Panc1 (cell line): ENCODE measurements around the gene NCAM2. TPM values are rescaled to one million over a fixed set of nuclear protein-coding genes. Genes with fewer than 3 reads are reported as not detected.
"Not testable (repeated sequence)": the region's sequence is repeated elsewhere in the genome, so short reads cannot be mapped to it uniquely, and the experiment has no call there.

Experiments
- ATAC-seq: fragments of 200-7000 bp; cut with Tn5 transposase; 2 replicates; pipeline ENCODE4 v1.9.1; 2020; ENCODE audit warnings: mild to moderate bottlenecking, moderate library complexity
- BruUV-seq: library from RNA; stranded (reverse); fragments of 400-500 nt; replicated peaks from 2 replicates; lab custom pipeline; 2021; lab: Mats Ljungman, UMichigan
- CTCF ChIA-PET: fragments of 300-600 bp; sonication (Branson Sonifier 250); formaldehyde crosslinking; loops from one replicate; lab custom pipeline; 2022; ENCODE audit warnings: antibody characterized with exemption; lab: Charles Lee
- POLR2A ChIA-PET: fragments of 300-600 bp; sonication (Branson Sonifier 250); formaldehyde crosslinking; loops from one replicate; lab custom pipeline; 2022; ENCODE audit warnings: antibody characterized with exemption; lab: Charles Lee
- DNase-seq: peaks from one replicate; pipeline ENCODE4 v3.0.0-alpha.2; 2010; ENCODE audit warnings: low read depth, low spot score
- H3K27ac ChIP-seq: 2 replicates; pipeline ENCODE4 v1.5.1; 2011; ENCODE audit warnings: mild to moderate bottlenecking, low read length, inconsistent platforms
- H3K27me3 ChIP-seq: fragments of 200-500 bp; sonication (Bioruptor generic); 2 replicates; pipeline ENCODE4 v1.6.0; 2014; ENCODE audit warnings: low read length, inconsistent platforms; ENCODE audit not compliant: control insufficient read depth, insufficient read depth
- H3K36me3 ChIP-seq: fragments of 200-500 bp; sonication (Bioruptor generic); 2 replicates; pipeline ENCODE4 v1.5.1; 2014; ENCODE audit warnings: inconsistent platforms, mild to moderate bottlenecking, low read length, moderate library complexity; ENCODE audit not compliant: control insufficient read depth, insufficient read depth
- H3K4me1 ChIP-seq: 2 replicates; pipeline ENCODE4 v1.5.1; 2011; ENCODE audit warnings: inconsistent platforms, mild to moderate bottlenecking, low read length, moderate library complexity; ENCODE audit not compliant: control insufficient read depth, insufficient read depth
- H3K4me3 ChIP-seq, 2 experiments: 2 replicates each; pipeline ENCODE4 v1.5.1; 2011 to 2012; ENCODE audit warnings: low read depth in 2 of 2, low read length in 2 of 2, mild to moderate bottlenecking in 2 of 2, inconsistent platforms in 1 of 2, moderate library complexity in 1 of 2
- H3K9me3 ChIP-seq: fragments of 200-500 bp; sonication (Bioruptor generic); 2 replicates; pipeline ENCODE4 v1.5.1; 2014; ENCODE audit warnings: low read depth, mild to moderate bottlenecking, inconsistent platforms, low read length, moderate library complexity; ENCODE audit not compliant: control insufficient read depth, insufficient read depth
- POLR2AphosphoS5 ChIP-seq: IDR thresholded peaks from 2 replicates; pipeline ENCODE4 v1.6.1; 2012; ENCODE audit warnings: mild to moderate bottlenecking, low read depth, low read length, moderate library complexity
- SIN3A ChIP-seq: IDR thresholded peaks from 2 replicates; pipeline ENCODE4 v1.6.1; 2012; ENCODE audit warnings: low read depth, mild to moderate bottlenecking, low read length, moderate library complexity, borderline replicate concordance; ENCODE audit not compliant: insufficient read depth
- TCF7L2 ChIP-seq: IDR thresholded peaks from 2 replicates; pipeline ENCODE4 v1.6.1; 2011; ENCODE audit warnings: mild to moderate bottlenecking, low read depth, low read length, inconsistent platforms
- in situ Hi-C: cut with HindIII; loops from 2 replicates; pipeline ENCODE4 v1.10.0; 2016; ENCODE audit warnings: low sequenced_read_pairs, low pct_unique_long_range_greater_than_20kb
- intact Hi-C: fragments of 100-400 bp; cut with micrococcal nuclease; formaldehyde crosslinking; loops from one replicate; pipeline ENCODE4 v1.10.0; 2022; ENCODE audit not compliant: unreplicated experiment
- total RNA-seq: library from RNA; stranded (reverse); gene quantifications from one replicate; pipeline ENCODE4 v1.2.1, GENCODE V29; 2021; ENCODE audit not compliant: unreplicated experiment
- TF ChIP-seq, protein P1 (sequence below): fragments of 450-650 bp; IDR thresholded peaks from 2 replicates; pipeline ENCODE4 v1.5.1; 2017; ENCODE audit warnings: mild to moderate bottlenecking
- TF ChIP-seq, protein P2 (sequence below), 2 experiments: IDR thresholded peaks; 2 replicates each; pipeline ENCODE4 v1.6.1; 2011 to 2012; ENCODE audit warnings: low read depth in 2 of 2, control low read depth in 1 of 2, low read length in 1 of 2, mild to moderate bottlenecking in 1 of 2, moderate library complexity in 1 of 2; ENCODE audit not compliant: insufficient read depth in 1 of 2

The NCAM2 gene
- total RNA-seq, 1 experiment from 2014 or later = 2.2 TPM

DNA sequence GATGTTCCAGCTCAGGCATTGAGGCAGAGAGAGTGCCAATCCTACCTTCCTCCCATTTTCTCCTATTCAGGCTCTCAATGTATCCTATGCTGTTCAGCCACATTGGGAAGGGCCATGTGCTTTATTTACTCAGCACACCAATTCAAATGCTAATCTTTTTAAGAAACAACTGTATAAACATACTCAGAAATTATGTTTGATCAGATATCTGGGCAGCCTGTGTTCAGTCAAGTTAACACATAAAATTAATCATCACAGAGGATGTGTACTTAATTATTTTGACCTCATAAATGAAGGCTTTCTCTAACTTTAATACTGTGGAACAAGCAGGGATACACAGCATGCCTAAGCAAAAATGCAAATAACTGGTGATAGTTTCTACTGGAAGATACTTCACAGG, 149.8 kb downstream of the NCAM2 start:
- ATAC-seq (no peak), DNase-seq (no peak)
- TF ChIP-seq POLR2AphosphoS5 = no peak
- TF ChIP-seq, protein P1, sequence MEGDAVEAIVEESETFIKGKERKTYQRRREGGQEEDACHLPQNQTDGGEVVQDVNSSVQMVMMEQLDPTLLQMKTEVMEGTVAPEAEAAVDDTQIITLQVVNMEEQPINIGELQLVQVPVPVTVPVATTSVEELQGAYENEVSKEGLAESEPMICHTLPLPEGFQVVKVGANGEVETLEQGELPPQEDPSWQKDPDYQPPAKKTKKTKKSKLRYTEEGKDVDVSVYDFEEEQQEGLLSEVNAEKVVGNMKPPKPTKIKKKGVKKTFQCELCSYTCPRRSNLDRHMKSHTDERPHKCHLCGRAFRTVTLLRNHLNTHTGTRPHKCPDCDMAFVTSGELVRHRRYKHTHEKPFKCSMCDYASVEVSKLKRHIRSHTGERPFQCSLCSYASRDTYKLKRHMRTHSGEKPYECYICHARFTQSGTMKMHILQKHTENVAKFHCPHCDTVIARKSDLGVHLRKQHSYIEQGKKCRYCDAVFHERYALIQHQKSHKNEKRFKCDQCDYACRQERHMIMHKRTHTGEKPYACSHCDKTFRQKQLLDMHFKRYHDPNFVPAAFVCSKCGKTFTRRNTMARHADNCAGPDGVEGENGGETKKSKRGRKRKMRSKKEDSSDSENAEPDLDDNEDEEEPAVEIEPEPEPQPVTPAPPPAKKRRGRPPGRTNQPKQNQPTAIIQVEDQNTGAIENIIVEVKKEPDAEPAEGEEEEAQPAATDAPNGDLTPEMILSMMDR = no peak
- TF ChIP-seq TCF7L2 = no peak
- TF ChIP-seq SIN3A = no peak
- TF ChIP-seq, protein P2, sequence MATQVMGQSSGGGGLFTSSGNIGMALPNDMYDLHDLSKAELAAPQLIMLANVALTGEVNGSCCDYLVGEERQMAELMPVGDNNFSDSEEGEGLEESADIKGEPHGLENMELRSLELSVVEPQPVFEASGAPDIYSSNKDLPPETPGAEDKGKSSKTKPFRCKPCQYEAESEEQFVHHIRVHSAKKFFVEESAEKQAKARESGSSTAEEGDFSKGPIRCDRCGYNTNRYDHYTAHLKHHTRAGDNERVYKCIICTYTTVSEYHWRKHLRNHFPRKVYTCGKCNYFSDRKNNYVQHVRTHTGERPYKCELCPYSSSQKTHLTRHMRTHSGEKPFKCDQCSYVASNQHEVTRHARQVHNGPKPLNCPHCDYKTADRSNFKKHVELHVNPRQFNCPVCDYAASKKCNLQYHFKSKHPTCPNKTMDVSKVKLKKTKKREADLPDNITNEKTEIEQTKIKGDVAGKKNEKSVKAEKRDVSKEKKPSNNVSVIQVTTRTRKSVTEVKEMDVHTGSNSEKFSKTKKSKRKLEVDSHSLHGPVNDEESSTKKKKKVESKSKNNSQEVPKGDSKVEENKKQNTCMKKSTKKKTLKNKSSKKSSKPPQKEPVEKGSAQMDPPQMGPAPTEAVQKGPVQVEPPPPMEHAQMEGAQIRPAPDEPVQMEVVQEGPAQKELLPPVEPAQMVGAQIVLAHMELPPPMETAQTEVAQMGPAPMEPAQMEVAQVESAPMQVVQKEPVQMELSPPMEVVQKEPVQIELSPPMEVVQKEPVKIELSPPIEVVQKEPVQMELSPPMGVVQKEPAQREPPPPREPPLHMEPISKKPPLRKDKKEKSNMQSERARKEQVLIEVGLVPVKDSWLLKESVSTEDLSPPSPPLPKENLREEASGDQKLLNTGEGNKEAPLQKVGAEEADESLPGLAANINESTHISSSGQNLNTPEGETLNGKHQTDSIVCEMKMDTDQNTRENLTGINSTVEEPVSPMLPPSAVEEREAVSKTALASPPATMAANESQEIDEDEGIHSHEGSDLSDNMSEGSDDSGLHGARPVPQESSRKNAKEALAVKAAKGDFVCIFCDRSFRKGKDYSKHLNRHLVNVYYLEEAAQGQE (IDR thresholded peaks at IDR 0.05; ENCODE audit: insufficient read depth in 1 of 2, low read depth in 2 of 2, low read length in 1 of 2) = no peak
- ChIA-PET CTCF (no interaction called here), POLR2A (no interaction called here)
- intact Hi-C loops = no loop called here
- Histone ChIP-seq H3K4me3 (no peak overlapping the region), H3K27ac (no peak overlapping the region), H3K36me3 (no peaks in the 10 kb centered on the region), H3K9me3 (no peaks in the 10 kb centered on the region), H3K4me1 (no peaks in the 10 kb centered on the region), H3K27me3 (no peaks in the 10 kb centered on the region)
- BruUV-seq = no TSS peak
- in situ Hi-C loops = no loop called here

DNA sequence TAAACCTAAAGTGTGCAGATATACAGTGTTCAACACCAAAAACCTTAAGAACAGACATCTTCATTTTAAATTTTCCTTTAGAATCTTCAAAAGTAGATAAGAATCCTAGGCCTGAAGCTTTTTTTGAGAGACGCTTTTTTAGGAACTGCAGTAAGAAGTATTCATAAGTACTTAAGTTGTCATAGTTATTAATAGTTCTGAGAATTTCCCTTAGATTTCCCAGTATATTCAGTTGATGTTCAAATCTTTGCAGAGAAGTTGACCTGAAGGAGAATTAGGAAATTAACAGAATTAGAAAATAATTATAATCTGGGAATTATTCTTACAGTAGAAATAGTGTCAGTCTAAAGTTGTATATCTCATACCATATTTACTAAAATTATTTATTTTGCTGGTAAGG, 150.3 kb downstream of the NCAM2 start:
- TF ChIP-seq TCF7L2 (no peak), POLR2AphosphoS5 (no peak), SIN3A (no peak)
- TF ChIP-seq, protein P2 (IDR thresholded peaks at IDR 0.05; ENCODE audit: insufficient read depth in 1 of 2, low read depth in 2 of 2, low read length in 1 of 2) = no peak
- TF ChIP-seq, protein P1 = no peak
- Histone ChIP-seq H3K4me1 (no peaks in the 10 kb centered on the region), H3K9me3 (no peaks in the 10 kb centered on the region), H3K27me3 (no peaks in the 10 kb centered on the region), H3K27ac (no peak overlapping the region), H3K4me3 (no peak overlapping the region), H3K36me3 (no peaks in the 10 kb centered on the region)
- ChIA-PET POLR2A (no interaction called here), CTCF (no interaction called here)
- no peak for ATAC-seq
- intact Hi-C loops = no loop called here
- no TSS peak for BruUV-seq
- DNase-seq = no peak
- in situ Hi-C loops = no loop called here

DNA sequence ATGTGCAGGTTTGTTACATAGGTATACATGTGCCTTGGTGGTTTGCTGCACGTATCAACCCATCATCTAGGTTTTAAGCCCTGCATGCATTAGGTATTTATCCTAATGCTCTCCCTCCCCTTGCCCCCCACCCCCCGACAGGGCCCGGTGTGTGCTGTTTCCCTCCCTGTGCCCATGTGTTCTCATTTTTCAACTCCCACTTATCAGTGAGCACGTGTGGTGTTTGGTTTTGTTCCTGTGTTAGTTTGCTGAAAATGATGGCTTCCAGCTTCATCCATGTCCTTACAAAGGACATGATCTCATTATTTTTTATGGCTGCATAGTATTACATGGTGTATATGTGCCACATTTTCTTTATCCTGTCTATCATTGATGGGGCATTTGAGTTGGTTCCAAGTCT, 151.2 kb downstream of the NCAM2 start:
- ATAC-seq, BruUV-seq, H3K4me3 ChIP-seq, in situ Hi-C loops, POLR2A ChIA-PET, intact Hi-C loops, DNase-seq, H3K27me3 ChIP-seq, H3K9me3 ChIP-seq, H3K4me1 ChIP-seq, CTCF ChIA-PET, H3K27ac ChIP-seq, H3K36me3 ChIP-seq: not testable (repeated sequence)
